Caki2 (cell line): Measurements from ENCODE around the gene CHP1. TPM values are rescaled to one million over a fixed set of nuclear protein-coding genes. Genes with fewer than 3 reads are reported as not detected.

Experiments used
- total RNA-seq: library from RNA; depleted of rRNA; stranded (reverse); fragments of >200 nt; shearing (Covaris generic); gene quantifications from 2 replicates; pipeline ENCODE4 v1.2.3, GENCODE V29; 2014; ENCODE audit warnings: low replicate concordance; rRNA removed

CHP1 gene
- total RNA-seq, 1 experiment from 2014 or later, result 201 TPM

Other genes starting within 250 kb of the CHP1 start
- gene INO80, start 115.0 kb upstream of the CHP1 start, total RNA-seq, result 41.1 and 45.9 TPM in 2 replicates
- not detected in 2 replicates for gene EXD1, start 511 bp upstream of the CHP1 start, total RNA-seq
- gene OIP5, start 101.3 kb downstream of the CHP1 start, total RNA-seq, result 81.2 and 93.0 TPM in 2 replicates
- gene NUSAP1, start 101.6 kb downstream of the CHP1 start, total RNA-seq, result 177 and 204 TPM in 2 replicates
- 16.1 and 33.7 TPM in 2 replicates for gene NDUFAF1, start 171.2 kb downstream of the CHP1 start, total RNA-seq
- 24.2 and 41.8 TPM in 2 replicates for gene RTF1, start 185.8 kb downstream of the CHP1 start, total RNA-seq